Ascending aorta (tissue), 2 donors: ENCODE results near the gene SPRED2. TPM values are rescaled to one million over a fixed set of nuclear protein-coding genes. Genes with fewer than 3 reads are reported as not detected.

Experiments used
- DNase-seq, 2 donors: peaks; one replicate each; pipeline ENCODE4 v3.0.0-alpha.2; 2019; ENCODE audit warnings: low spot score in 2 of 2
- H3K27ac ChIP-seq, 2 donors: fragments of 200-600 bp; sonication (generic); one replicate each; pipeline ENCODE4 v1.5.1; 2016 to 2017; ENCODE audit warnings: mild to moderate bottlenecking in 1 of 2
- H3K27me3 ChIP-seq: fragments of 200-600 bp; sonication (generic); one replicate; pipeline ENCODE4 v1.5.1; 2017
- H3K36me3 ChIP-seq, 2 donors: fragments of 200-600 bp; sonication (generic); one replicate each; pipeline ENCODE4 v1.5.1; 2016
- H3K4me1 ChIP-seq, 2 donors: fragments of 200-600 bp; sonication (generic); one replicate each; pipeline ENCODE4 v1.5.1; 2016 to 2017; ENCODE audit warnings: mild to moderate bottlenecking in 1 of 2
- H3K4me3 ChIP-seq, 2 donors: fragments of 200-600 bp; sonication (generic); one replicate each; pipeline ENCODE4 v1.5.1; 2016 to 2017; ENCODE audit warnings: mild to moderate bottlenecking in 1 of 2
- H3K9me3 ChIP-seq, 2 donors: fragments of 200-600 bp; sonication (generic); one replicate each; pipeline ENCODE4 v1.5.1; 2016
- intact Hi-C: fragments of 100-400 bp; cut with DNase I; formaldehyde crosslinking; loops from one replicate; pipeline ENCODE4 v1.15.1; 2023
- total RNA-seq: library from RNA; depleted of rRNA; stranded (reverse); fragments of >200 nt; gene quantifications from one replicate; pipeline ENCODE4 v1.1.0, GENCODE V29; 2016
- TF ChIP-seq, protein P1 (sequence below), 3 experiments: fragments of 200-600 bp in 2 of 3; fragments of 450-650 bp in 1 of 3; sonication (generic) in 2 of 3; IDR thresholded peaks; one replicate each; pipeline ENCODE4 v1.5.1; 2016 to 2019; ENCODE audit warnings: antibody characterized with exemption in 3 of 3, mild to moderate bottlenecking in 1 of 3, moderate library complexity in 1 of 3

Gene SPRED2
- total RNA-seq, 1 donor from 2014 or later = 18.5 TPM

DNA sequence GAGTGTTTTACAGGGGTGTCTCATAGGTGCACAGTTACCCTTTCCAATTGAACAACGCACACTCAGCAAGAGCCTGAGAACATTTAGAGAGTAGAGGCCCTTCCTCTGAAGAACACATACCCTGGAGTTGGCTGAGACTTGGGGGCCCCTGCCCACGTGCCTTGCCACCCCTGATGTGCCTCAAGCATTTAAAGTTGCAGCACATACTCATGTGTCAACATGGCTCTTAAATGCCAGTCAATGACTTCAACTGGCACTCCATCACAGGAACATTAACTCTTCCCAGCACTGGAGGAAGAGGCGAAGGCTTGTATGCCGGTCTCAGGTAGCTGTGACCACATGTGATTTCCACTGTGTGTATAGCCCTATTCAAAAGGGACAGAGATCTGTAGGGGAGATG, 57.4 kb downstream of the SPRED2 start:
- intact Hi-C loops = no loop called here
- H3K4me3 ChIP-seq = no peak overlapping the region
- no peak overlapping the region for H3K27ac ChIP-seq
- TF ChIP-seq, protein P1, sequence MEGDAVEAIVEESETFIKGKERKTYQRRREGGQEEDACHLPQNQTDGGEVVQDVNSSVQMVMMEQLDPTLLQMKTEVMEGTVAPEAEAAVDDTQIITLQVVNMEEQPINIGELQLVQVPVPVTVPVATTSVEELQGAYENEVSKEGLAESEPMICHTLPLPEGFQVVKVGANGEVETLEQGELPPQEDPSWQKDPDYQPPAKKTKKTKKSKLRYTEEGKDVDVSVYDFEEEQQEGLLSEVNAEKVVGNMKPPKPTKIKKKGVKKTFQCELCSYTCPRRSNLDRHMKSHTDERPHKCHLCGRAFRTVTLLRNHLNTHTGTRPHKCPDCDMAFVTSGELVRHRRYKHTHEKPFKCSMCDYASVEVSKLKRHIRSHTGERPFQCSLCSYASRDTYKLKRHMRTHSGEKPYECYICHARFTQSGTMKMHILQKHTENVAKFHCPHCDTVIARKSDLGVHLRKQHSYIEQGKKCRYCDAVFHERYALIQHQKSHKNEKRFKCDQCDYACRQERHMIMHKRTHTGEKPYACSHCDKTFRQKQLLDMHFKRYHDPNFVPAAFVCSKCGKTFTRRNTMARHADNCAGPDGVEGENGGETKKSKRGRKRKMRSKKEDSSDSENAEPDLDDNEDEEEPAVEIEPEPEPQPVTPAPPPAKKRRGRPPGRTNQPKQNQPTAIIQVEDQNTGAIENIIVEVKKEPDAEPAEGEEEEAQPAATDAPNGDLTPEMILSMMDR (IDR thresholded peaks at IDR 0.05) = no peak
- no peaks in the 10 kb centered on the region for H3K27me3 ChIP-seq
- no peaks in the 10 kb centered on the region for H3K9me3 ChIP-seq
- no peaks in the 10 kb centered on the region for H3K36me3 ChIP-seq
- H3K4me1 ChIP-seq = peaks cover 0 to 18% of the 10 kb centered on the region in 2 donors
- no peak for DNase-seq

- no peak overlapping the region for H3K27ac ChIP-seq
Measured at GRCh38 chr2:65374575-65374974, 57.8 kb downstream of the SPRED2 start.

GRCh38 chr2:65373365-65373918, 59.0 kb downstream of the SPRED2 start:
- H3K4me1 ChIP-seq = peaks cover 0 to 18% of the 10 kb centered on the region in 2 donors
- DNase-seq = no peak
- intact Hi-C loops = no loop called here
- TF ChIP-seq, protein P1 (IDR thresholded peaks at IDR 0.05) = no peak
- H3K27ac ChIP-seq = no peak overlapping the region
- no peaks in the 10 kb centered on the region for H3K27me3 ChIP-seq
- no peak overlapping the region for H3K4me3 ChIP-seq
- no peaks in the 10 kb centered on the region for H3K36me3 ChIP-seq
- H3K9me3 ChIP-seq = no peaks in the 10 kb centered on the region

More at GRCh38 chr2:65374575-65374974, 57.8 kb downstream of the SPRED2 start:
- intact Hi-C loops = no loop called here
- Histone ChIP-seq H3K9me3 (no peaks in the 10 kb centered on the region), H3K4me1 (peaks cover 0 to 18% of the 10 kb centered on the region in 2 donors), H3K36me3 (no peaks in the 10 kb centered on the region), H3K4me3 (no peak overlapping the region), H3K27me3 (no peaks in the 10 kb centered on the region)
- TF ChIP-seq, protein P1 (IDR thresholded peaks at IDR 0.05) = no peak
- DNase-seq = no peak

DNA sequence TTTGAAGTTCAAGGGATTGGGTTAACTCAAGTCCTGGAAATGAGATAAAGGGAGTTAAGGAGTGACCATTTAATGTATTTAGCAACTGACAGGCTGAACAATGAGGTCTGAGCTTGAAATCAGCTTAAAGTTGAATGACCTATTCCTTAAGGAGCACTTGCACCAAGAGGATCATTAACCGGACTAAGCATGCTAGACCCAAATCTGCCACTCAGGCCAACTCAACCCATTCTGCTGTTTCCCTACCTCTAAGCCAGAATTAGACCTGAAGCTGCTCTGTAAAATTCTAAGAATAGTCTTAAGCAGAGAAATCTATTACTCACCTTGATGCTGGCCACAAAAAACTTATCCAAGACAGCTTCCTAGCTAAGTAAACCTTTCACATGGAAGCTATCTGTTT, 59.8 kb downstream of the SPRED2 start:
- Histone ChIP-seq H3K36me3 (no peaks in the 10 kb centered on the region), H3K27ac (no peak overlapping the region), H3K4me3 (no peak overlapping the region), H3K4me1 (peaks cover 0 to 14% of the 10 kb centered on the region in 2 donors), H3K27me3 (no peaks in the 10 kb centered on the region), H3K9me3 (no peaks in the 10 kb centered on the region)
- TF ChIP-seq, protein P1 (IDR thresholded peaks at IDR 0.05) = no peak
- DNase-seq = no peak
- intact Hi-C loops = no loop called here

DNA sequence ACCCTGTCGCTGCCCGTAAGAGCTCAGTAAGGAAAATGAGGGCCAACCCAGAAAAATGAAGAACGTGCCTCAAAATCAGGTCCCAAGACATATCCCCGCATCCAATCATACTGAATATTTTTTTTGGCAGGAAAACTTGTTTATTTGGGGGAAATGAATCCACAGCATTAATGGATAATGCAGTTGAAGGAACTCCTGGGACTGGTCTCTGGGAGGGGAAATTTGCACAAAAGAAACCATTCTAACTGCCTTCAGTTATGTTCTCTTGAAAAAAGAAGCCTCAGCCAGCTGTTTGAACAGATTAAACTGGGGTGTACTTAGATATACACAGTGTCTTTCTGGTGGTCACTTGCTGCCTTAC, 61.3 kb downstream of the SPRED2 start:
- H3K27ac ChIP-seq = no peak overlapping the region
- no peak overlapping the region for H3K4me3 ChIP-seq
- no peaks in the 10 kb centered on the region for H3K36me3 ChIP-seq
- intact Hi-C loops = no loop called here
- TF ChIP-seq, protein P1 (IDR thresholded peaks at IDR 0.05) = no peak
- peaks cover 4 to 22% of the 10 kb centered on the region in 2 donors for H3K4me1 ChIP-seq
- no peak for DNase-seq
- H3K9me3 ChIP-seq = no peaks in the 10 kb centered on the region
- no peaks in the 10 kb centered on the region for H3K27me3 ChIP-seq
